ENCODE measurements around the gene SPDYE1. TPM values are rescaled to one million over a fixed set of nuclear protein-coding genes. Genes with fewer than 3 reads are reported as not detected.

SPDYE1 gene
- total RNA-seq, 1 donor from 2014 or later = 0.10 TPM

Other genes starting within 250 kb of the SPDYE1 start
- 19.0 TPM for gene BLVRA, start 239.2 kb upstream of the SPDYE1 start, total RNA-seq
- gene MRPS24, start 128.4 kb upstream of the SPDYE1 start, total RNA-seq = 22.5 TPM
- 18.3 TPM for gene URGCP, start 91.3 kb upstream of the SPDYE1 start, total RNA-seq
- gene UBE2D4, start 71.5 kb upstream of the SPDYE1 start, total RNA-seq = 6.9 TPM
- gene DBNL, start 46.8 kb downstream of the SPDYE1 start, total RNA-seq = 47.2 TPM
- gene PGAM2, start 67.7 kb downstream of the SPDYE1 start, total RNA-seq = 45.8 TPM
- 10.8 TPM for gene POLM, start 84.6 kb downstream of the SPDYE1 start, total RNA-seq
- 56.3 TPM for gene AEBP1, start 106.4 kb downstream of the SPDYE1 start, total RNA-seq
- 46.2 TPM for gene POLD2, start 125.7 kb downstream of the SPDYE1 start, total RNA-seq
- gene MYL7, start 143.4 kb downstream of the SPDYE1 start, total RNA-seq = 2.0 TPM
- gene GCK, start 191.5 kb downstream of the SPDYE1 start, total RNA-seq = 0.79 TPM
- gene YKT6, start 203.1 kb downstream of the SPDYE1 start, total RNA-seq = 36.1 TPM

Data from skin of body (tissue), 1 donor.